Calu3 (cell line): ENCODE results near the gene SMC4. TPM values are rescaled to one million over a fixed set of nuclear protein-coding genes. Genes with fewer than 3 reads are reported as not detected.

Source experiments
- BruUV-seq: library from RNA; stranded (reverse); fragments of 400-500 nt; replicated peaks from 2 replicates; lab custom pipeline; 2021; lab: Mats Ljungman, UMichigan
- CTCF ChIA-PET: fragments of 300-600 bp; sonication (Branson Sonifier 250); formaldehyde crosslinking; loops from one replicate; lab custom pipeline; 2022; ENCODE audit warnings: antibody characterized with exemption; lab: Charles Lee
- DNase-seq: peaks from one replicate; pipeline ENCODE4 v3.0.0; 2022
- H3K27ac Mint-ChIP-seq: one replicate; pipeline ENCODE4 v1.8.0; 2022; ENCODE audit warnings: mixed read lengths; ENCODE audit not compliant: unreplicated experiment
- H3K27me3 Mint-ChIP-seq: one replicate; pipeline ENCODE4 v1.8.0; 2022; ENCODE audit warnings: mixed read lengths; ENCODE audit not compliant: unreplicated experiment
- H3K36me3 Mint-ChIP-seq: one replicate; pipeline ENCODE4 v1.8.0; 2022; ENCODE audit warnings: mild to moderate bottlenecking, moderate library complexity, mixed read lengths; ENCODE audit not compliant: insufficient read depth, unreplicated experiment
- H3K4me1 Mint-ChIP-seq: one replicate; pipeline ENCODE4 v1.8.0; 2022; ENCODE audit warnings: mild to moderate bottlenecking, low read depth, mixed read lengths; ENCODE audit not compliant: unreplicated experiment
- H3K4me3 Mint-ChIP-seq: one replicate; pipeline ENCODE4 v1.8.0; 2022; ENCODE audit warnings: mild to moderate bottlenecking, low read depth, moderate library complexity, mixed read lengths; ENCODE audit not compliant: unreplicated experiment
- H3K9me3 Mint-ChIP-seq: one replicate; pipeline ENCODE4 v1.8.0; 2022; ENCODE audit warnings: low read depth, mixed read lengths; ENCODE audit not compliant: unreplicated experiment
- CTCF ChIP-seq: fragments of 200-600 bp; IDR thresholded peaks from one replicate; pipeline ENCODE4 v1.8.0; 2022; ENCODE audit warnings: antibody characterized with exemption; ENCODE audit not compliant: unreplicated experiment
- intact Hi-C: fragments of 100-400 bp; cut with micrococcal nuclease; formaldehyde crosslinking; loops from one replicate; pipeline ENCODE4 v1.10.0; 2022; ENCODE audit not compliant: unreplicated experiment
- total RNA-seq: library from RNA; stranded (reverse); gene quantifications from 2 replicates; pipeline ENCODE4 v1.2.3, GENCODE V29; 2022

Gene SMC4
- total RNA-seq, 1 experiment from 2014 or later: 256 TPM

GRCh38 chr3:160458151-160458550 is 58.7 kb downstream of the SMC4 start:
- H3K27ac Mint-ChIP-seq: no peak overlapping the region
- intact Hi-C loops: no loop called here
- CTCF ChIA-PET: interaction anchor here (0.6 to 0.7 kb wide), 2 partner anchors 27 to 241 kb away, joined by 3 to 4 read pairs; no protein-coding TSS in a partner anchor
- peaks cover 39% of the 10 kb centered on the region for H3K27me3 Mint-ChIP-seq
- no peaks in the 10 kb centered on the region for H3K4me1 Mint-ChIP-seq
- TF ChIP-seq CTCF: no peak
- H3K36me3 Mint-ChIP-seq: no peaks in the 10 kb centered on the region
- no TSS peak for BruUV-seq
- H3K4me3 Mint-ChIP-seq: no peak overlapping the region
- H3K9me3 Mint-ChIP-seq: no peaks in the 10 kb centered on the region
- no peak for DNase-seq

- Mint-ChIP-seq H3K4me1 (no peaks in the 10 kb centered on the region), H3K4me3 (no peak overlapping the region), H3K9me3 (no peaks in the 10 kb centered on the region), H3K36me3 (no peaks in the 10 kb centered on the region), H3K27ac (no peak overlapping the region), H3K27me3 (peaks cover 40% of the 10 kb centered on the region)
- BruUV-seq: no TSS peak
- CTCF ChIA-PET: interaction anchor here (0.5 to 1.1 kb wide), 4 partner anchors 9 to 603 kb away, joined by 3 to 6 read pairs (median 4); no protein-coding TSS in a partner anchor
- DNase-seq: no peak
- intact Hi-C loops: no loop called here
- TF ChIP-seq CTCF: no peak
Observed at GRCh38 chr3:160459450-160459970, 60.1 kb downstream of the SMC4 start.

DNA sequence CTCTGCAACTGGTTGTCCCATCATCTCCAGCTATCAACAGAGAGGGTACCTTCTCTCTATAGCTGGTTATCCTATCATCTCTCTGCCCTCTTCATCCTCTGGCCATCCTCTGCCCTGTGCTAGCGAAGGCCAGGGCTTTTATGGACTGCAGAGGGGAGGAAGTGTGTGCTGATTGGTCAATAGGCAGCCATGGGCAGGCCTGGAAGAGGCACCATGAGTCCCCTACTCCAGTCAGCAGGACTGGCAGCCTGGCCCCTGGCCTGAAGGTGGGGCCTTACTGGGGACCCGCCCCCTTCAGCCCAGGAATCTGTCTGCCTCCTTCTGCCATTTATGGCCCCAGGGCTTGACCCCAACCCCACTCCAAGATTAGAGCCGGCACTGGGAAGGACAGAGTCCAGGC is 60.6 kb downstream of the SMC4 start:
- intact Hi-C loops: no loop called here
- BruUV-seq: no TSS peak
- Mint-ChIP-seq H3K27me3 (peaks cover 40% of the 10 kb centered on the region), H3K36me3 (no peaks in the 10 kb centered on the region), H3K27ac (no peak overlapping the region), H3K4me3 (no peak overlapping the region), H3K9me3 (no peaks in the 10 kb centered on the region), H3K4me1 (no peaks in the 10 kb centered on the region)
- CTCF ChIA-PET: interaction anchor here (0.6 to 1.1 kb wide), 2 partner anchors 17 to 58 kb away, joined by 4 to 6 read pairs; no protein-coding TSS in a partner anchor
- TF ChIP-seq CTCF: no peak
- DNase-seq: no peak

- CTCF ChIA-PET: interaction anchor here (1.5 kb wide), 1 partner anchor 14 kb away, joined by 5 read pairs; the partner anchor contains the start of gene TRIM59
- H3K36me3 Mint-ChIP-seq: no peaks in the 10 kb centered on the region
- no peak for DNase-seq
- H3K4me3 Mint-ChIP-seq: no peak overlapping the region
- no peaks in the 10 kb centered on the region for H3K4me1 Mint-ChIP-seq
- peaks cover 5% of the 10 kb centered on the region for H3K9me3 Mint-ChIP-seq
- peaks cover 29% of the 10 kb centered on the region for H3K27me3 Mint-ChIP-seq
- BruUV-seq: no TSS peak
- intact Hi-C loops: no loop called here
- TF ChIP-seq CTCF: no peak
- H3K27ac Mint-ChIP-seq: no peak overlapping the region
Observed at GRCh38 chr3:160464321-160464720, 64.9 kb downstream of the SMC4 start.
